Endothelial cell of umbilical vein (primary cell): ENCODE data around the gene C16orf74. TPM values are rescaled to one million over a fixed set of nuclear protein-coding genes. Genes with fewer than 3 reads are reported as not detected.

Experiments used
- BruUV-seq: library from RNA; stranded (reverse); fragments of 400-500 nt; replicated peaks from 2 replicates; lab custom pipeline; 2021; lab: Mats Ljungman, UMichigan
- CTCF ChIA-PET: fragments of 300-600, 350-600 bp; sonication (Branson Sonifier 250); formaldehyde crosslinking; loops from one replicate; lab custom pipeline; 2021; ENCODE audit warnings: antibody characterized with exemption, inconsistent platforms; lab: Charles Lee
- POLR2A ChIA-PET: fragments of 300-600, 350-600 bp; sonication (Branson Sonifier 250); formaldehyde crosslinking; loops from one replicate; lab custom pipeline; 2021; ENCODE audit warnings: antibody characterized with exemption, inconsistent platforms; lab: Charles Lee
- DNase-seq: peaks from one replicate; pipeline ENCODE4 v3.0.0-alpha.2; 2011; ENCODE audit warnings: low read depth, low spot score
- FAIRE-seq: peaks from 2 replicates; lab custom pipeline; 2011; peaks lifted over from hg19 to GRCh38; lab: Jason Lieb, UNC
- H2AFZ ChIP-seq: 2 replicates; pipeline ENCODE4 v1.6.0; 2012; ENCODE audit warnings: low read depth, low read length, control low read depth, inconsistent platforms
- H3K27ac ChIP-seq: 2 replicates; pipeline ENCODE4 v1.5.1; 2011; ENCODE audit warnings: low read depth, mild to moderate bottlenecking, control low read depth, low read length, moderate library complexity; ENCODE audit not compliant: insufficient read depth
- H3K27me3 ChIP-seq, 2 experiments: 2 replicates each; pipeline versions ENCODE4 v1.6.0 to v1.6.1; 2011; ENCODE audit warnings: low read length in 2 of 2, mixed read lengths in 1 of 2; ENCODE audit not compliant: control insufficient read depth in 2 of 2, insufficient read depth in 2 of 2
- H3K36me3 ChIP-seq, 2 experiments: 2 replicates in 1 of 2; 3 replicates in 1 of 2; pipeline ENCODE4 v1.5.1; 2011; ENCODE audit warnings: low read length in 2 of 2, mild to moderate bottlenecking in 1 of 2, moderate library complexity in 1 of 2; ENCODE audit not compliant: control insufficient read depth in 2 of 2, insufficient read depth in 2 of 2; ENCODE audit errors: extremely low read depth in 1 of 2
- H3K4me1 ChIP-seq: 3 replicates; pipeline ENCODE4 v1.5.1; 2011; ENCODE audit warnings: mild to moderate bottlenecking, low read length; ENCODE audit not compliant: control insufficient read depth, insufficient read depth; ENCODE audit errors: extremely low read depth
- H3K4me2 ChIP-seq: 2 replicates; pipeline ENCODE4 v1.6.1; 2011; ENCODE audit warnings: low read length, control low read depth, mixed read lengths; ENCODE audit not compliant: insufficient read depth
- H3K4me3 ChIP-seq, 3 experiments: fragments of 200-600 bp in 1 of 3; sonication (generic), shearing (Covaris generic) in 1 of 3; replicated peaks in 1 of 3; 2 replicates each; pipeline ENCODE4 v1.5.1; 2011 to 2016; ENCODE audit warnings: control low read depth in 3 of 3, low read length in 3 of 3, mild to moderate bottlenecking in 2 of 3, inconsistent platforms in 1 of 3, low read depth in 1 of 3, moderate library complexity in 1 of 3; ENCODE audit not compliant: insufficient read depth in 1 of 3
- H3K79me2 ChIP-seq: 2 replicates; pipeline ENCODE4 v1.6.0; 2012; ENCODE audit warnings: low read length, inconsistent platforms; ENCODE audit not compliant: control insufficient read depth, insufficient read depth
- H3K9ac ChIP-seq: replicated peaks from 2 replicates; pipeline ENCODE3; 2011; ENCODE audit warnings: low read length, control low read depth; ENCODE audit not compliant: insufficient read depth; ENCODE audit errors: extremely low read depth
- H3K9me1 ChIP-seq: replicated peaks from 3 replicates; pipeline ENCODE4 v1.6.0; 2011; ENCODE audit warnings: mild to moderate bottlenecking, low read length; ENCODE audit not compliant: control insufficient read depth, insufficient read depth; ENCODE audit errors: extremely low read depth
- H3K9me3 ChIP-seq: replicated peaks from 2 replicates; pipeline ENCODE4 v1.5.1; 2012; ENCODE audit warnings: low read length, inconsistent platforms; ENCODE audit not compliant: control insufficient read depth, insufficient read depth
- H4K20me1 ChIP-seq: replicated peaks from 2 replicates; pipeline ENCODE3; 2011; ENCODE audit warnings: mild to moderate bottlenecking, low read length; ENCODE audit not compliant: control insufficient read depth, insufficient read depth; ENCODE audit errors: extremely low read depth
- CTCF ChIP-seq, 2 donors: IDR thresholded peaks; 1 replicate in 1 of 2; 2 replicates in 1 of 2; pipeline ENCODE4 v1.5.1; 2011; ENCODE audit warnings: low read length in 2 of 2, mild to moderate bottlenecking in 2 of 2, moderate library complexity in 2 of 2, control low read depth in 1 of 2, inconsistent platforms in 1 of 2, low read depth in 1 of 2; ENCODE audit not compliant: insufficient read depth in 1 of 2; ENCODE audit errors: extremely low read depth in 1 of 2
- EZH2 ChIP-seq: IDR thresholded peaks from 2 replicates; pipeline ENCODE4 v1.6.1; 2012; ENCODE audit warnings: borderline replicate concordance, low read depth, mild to moderate bottlenecking, moderate library complexity, low read length, inconsistent platforms; ENCODE audit not compliant: severe bottlenecking
- FOS ChIP-seq: IDR thresholded peaks from 2 replicates; pipeline ENCODE4 v1.6.1; 2011; ENCODE audit warnings: mild to moderate bottlenecking, low read length, moderate library complexity, borderline replicate concordance; ENCODE audit not compliant: insufficient read depth
- GATA2 ChIP-seq: IDR thresholded peaks from 2 replicates; pipeline ENCODE4 v1.7.0; 2011; ENCODE audit warnings: low read depth, mild to moderate bottlenecking, moderate library complexity, mixed read lengths, low read length; ENCODE audit not compliant: insufficient read length, insufficient read depth
- JUN ChIP-seq: IDR thresholded peaks from 2 replicates; pipeline ENCODE4 v1.6.1; 2011; ENCODE audit warnings: borderline replicate concordance, low read depth; ENCODE audit not compliant: insufficient read length, insufficient read depth
- MAX ChIP-seq: IDR thresholded peaks from 2 replicates; pipeline ENCODE4 v1.6.1; 2011; ENCODE audit not compliant: insufficient read depth, insufficient read length
- MYC ChIP-seq: IDR thresholded peaks from one replicate; pipeline ENCODE4 v1.6.1; 2011; ENCODE audit warnings: mild to moderate bottlenecking, low read depth, low read length
- POLR2A ChIP-seq: IDR thresholded peaks from 2 replicates; pipeline ENCODE4 v1.6.1; 2012; ENCODE audit warnings: low read depth, mild to moderate bottlenecking, control low read depth, low read length
- POLR2AphosphoS5 ChIP-seq: IDR thresholded peaks from 2 replicates; pipeline ENCODE4 v1.6.1; 2012; ENCODE audit warnings: low read depth, mild to moderate bottlenecking, control low read depth, low read length, moderate library complexity; ENCODE audit not compliant: insufficient read depth
- dilution Hi-C: fragments of 300-500 bp; cut with MboI; formaldehyde crosslinking; loops from one replicate; pipeline ENCODE4 v1.15.0; 2019; ENCODE audit warnings: low sequenced_read_pairs; ENCODE audit not compliant: extremely low pct_ligation_motif_present
- intact Hi-C: fragments of 100-400 bp; cut with micrococcal nuclease; formaldehyde crosslinking; loops from one replicate; pipeline ENCODE4 v1.10.0; 2022
- polyA plus RNA-seq, 4 experiments: library from polyadenylated mRNA; depleted of rRNA in 3 of 4; stranded (reverse) in 3 of 4; unstranded in 1 of 4; fragments of >200 nt; gene quantifications; 2 replicates each; pipeline versions ENCODE4 v1.2.1 to v1.2.3, GENCODE V29; 2011 to 2012; ENCODE audit warnings: missing spikeins in 1 of 4
- total RNA-seq: library from RNA; stranded (reverse); gene quantifications from 2 replicates; pipeline ENCODE4 v1.2.3, GENCODE V29; 2021

Gene C16orf74
- total and polyA plus RNA-seq, 2 donors (not counting 3 experiments of a cell fraction or from before 2014, with no cell fraction given) = 12.1 to 38.7 TPM

- H3K9ac ChIP-seq = no peak overlapping the region
- peaks cover 3% of the 10 kb centered on the region in 2 experiments for H3K36me3 ChIP-seq
- intact Hi-C loops = no loop called here
Measured at GRCh38 chr16:85676466-85676865, 74.4 kb downstream of the C16orf74 start.

More at GRCh38 chr16:85676466-85676865, 74.4 kb downstream of the C16orf74 start:
- no peak overlapping the region for H3K27ac ChIP-seq
- no peaks in the 10 kb centered on the region for H3K27me3 ChIP-seq
- H3K79me2 ChIP-seq = no peaks in the 10 kb centered on the region
- FAIRE-seq (no peak), DNase-seq (no peak)
- no peaks in the 10 kb centered on the region for H4K20me1 ChIP-seq
- no peak overlapping the region for H2AFZ ChIP-seq
- no TSS peak for BruUV-seq
- no peak overlapping the region for H3K4me3 ChIP-seq
- peaks cover 14% of the 10 kb centered on the region for H3K4me1 ChIP-seq
- dilution Hi-C loops = no loop called here
- ChIA-PET POLR2A (no interaction called here), CTCF (interaction anchor here (0.9 to 8.1 kb wide), 3 partner anchors 18 to 44 kb away, joined by 3 to 73 read pairs (median 9); no protein-coding TSS in a partner anchor)
- H3K9me1 ChIP-seq = no peaks in the 10 kb centered on the region
- no peak overlapping the region for H3K4me2 ChIP-seq
- H3K9me3 ChIP-seq = no peaks in the 10 kb centered on the region
- TF ChIP-seq POLR2AphosphoS5 (no peak), POLR2A (no peak), MAX (no peak), EZH2 (no peak), MYC (no peak), GATA2 (no peak), JUN (no peak), CTCF (IDR thresholded peaks at IDR 0.05; ENCODE audit: extremely low read depth in 1 of 2, insufficient read depth in 1 of 2, low read depth in 1 of 2, low read length in 2 of 2) (no peak), FOS (no peak)
